HepG2 (cell line): Measurements from ENCODE around the gene NGEF. TPM values are rescaled to one million over a fixed set of nuclear protein-coding genes. Genes with fewer than 3 reads are reported as not detected.

Experiments
- ATAC-seq: fragments of 200-7000 bp; cut with Tn5 transposase; 3 replicates; pipeline ENCODE4 v1.9.1; 2020; ENCODE audit warnings: mild to moderate bottlenecking, moderate library complexity
- BruUV-seq: library from RNA; stranded (reverse); fragments of 400-500 nt; replicated peaks from 2 replicates; lab custom pipeline; 2021; lab: Mats Ljungman, UMichigan
- CTCF ChIA-PET: fragments of 300-600 bp; formaldehyde crosslinking; extraction: SDS; loops from one replicate; lab custom pipeline; 2021; ENCODE audit warnings: low total read pairs, inconsistent platforms, low intra/inter-chr PET ratio; lab: Yijun Ruan, JAX
- POLR2A ChIA-PET: fragments of 350-600 bp; sonication (Branson Sonifier 250); formaldehyde crosslinking; loops from one replicate; lab custom pipeline; 2020; ENCODE audit warnings: antibody characterized with exemption, inconsistent platforms; lab: Yijun Ruan, JAX
- DNase-seq: peaks from one replicate; pipeline ENCODE4 v3.0.0-alpha.2; 2015; ENCODE audit warnings: low spot score
- FAIRE-seq: peaks from 3 replicates; lab custom pipeline; 2011; peaks lifted over from hg19 to GRCh38; lab: Jason Lieb, UNC
- H2AFZ ChIP-seq: one replicate; pipeline ENCODE4 v1.6.1; 2011; ENCODE audit warnings: low read length, inconsistent platforms
- H3K27ac ChIP-seq: fragments of 300-600 bp; 3 replicates; pipeline ENCODE4 v1.8.0; 2011; ENCODE audit warnings: mixed run types, mild to moderate bottlenecking, mixed read lengths, low read length, inconsistent platforms; ENCODE audit not compliant: insufficient read depth; ENCODE audit errors: extremely low read length
- H3K27me3 ChIP-seq, 2 experiments: fragments of 200-600 bp in 1 of 2; 2 replicates in 1 of 2; 3 replicates in 1 of 2; pipeline versions ENCODE4 v1.6.0 to v1.8.0; 2011; ENCODE audit warnings: low read length in 2 of 2, mild to moderate bottlenecking in 2 of 2, moderate library complexity in 2 of 2, inconsistent platforms in 1 of 2; ENCODE audit not compliant: insufficient read depth in 2 of 2, control insufficient read depth in 1 of 2
- H3K36me3 ChIP-seq, 2 experiments: fragments of 200-600 bp in 1 of 2; replicated peaks in 1 of 2; 2 replicates in 1 of 2; 3 replicates in 1 of 2; pipeline versions ENCODE4 v1.5.1 to v1.8.0; 2011; ENCODE audit warnings: low read length in 2 of 2, inconsistent platforms in 1 of 2; ENCODE audit not compliant: insufficient read depth in 2 of 2, control insufficient read depth in 1 of 2
- H3K4me1 ChIP-seq: 2 replicates; pipeline ENCODE4 v1.5.1; 2012; ENCODE audit warnings: low read length, inconsistent platforms; ENCODE audit not compliant: insufficient read depth
- H3K4me2 ChIP-seq: 2 replicates; pipeline ENCODE4 v1.6.0; 2011; ENCODE audit warnings: low read depth, low read length, inconsistent platforms
- H3K4me3 ChIP-seq, 3 experiments: fragments of 200-600 bp in 1 of 3; sonication (generic), shearing (Covaris generic) in 1 of 3; replicated peaks in 1 of 3; 2 replicates each; pipeline ENCODE4 v1.5.1; 2011 to 2016; ENCODE audit warnings: low read length in 3 of 3, inconsistent platforms in 2 of 3, low read depth in 2 of 3, mild to moderate bottlenecking in 2 of 3, control low read depth in 1 of 3, mixed read lengths in 1 of 3; ENCODE audit not compliant: insufficient read depth in 1 of 3
- H3K79me2 ChIP-seq: one replicate; pipeline ENCODE4 v1.6.1; 2011; ENCODE audit warnings: low read length, inconsistent platforms; ENCODE audit not compliant: insufficient read depth
- H3K9ac ChIP-seq: 2 replicates; pipeline ENCODE4 v1.6.0; 2011; ENCODE audit warnings: mild to moderate bottlenecking, low read depth, low read length, inconsistent platforms; ENCODE audit not compliant: insufficient read depth
- H3K9me3 ChIP-seq: 2 replicates; pipeline ENCODE4 v1.5.1; 2012; ENCODE audit warnings: mild to moderate bottlenecking, low read length
- H4K20me1 ChIP-seq: 2 replicates; pipeline ENCODE4 v1.6.0; 2011; ENCODE audit warnings: inconsistent platforms, mild to moderate bottlenecking, low read length, moderate library complexity; ENCODE audit not compliant: insufficient read depth
- CBFB ChIP-seq: sonication (generic); formaldehyde crosslinking; IDR thresholded peaks from 2 replicates; pipeline ENCODE4 v1.4.0; 2020; ENCODE audit warnings: missing genetic modification reagents
- FIP1L1 ChIP-seq: fragments of 200-400 bp; formaldehyde crosslinking; IDR thresholded peaks from 2 replicates; pipeline ENCODE4 v1.6.1; 2018; ENCODE audit warnings: low read depth, mild to moderate bottlenecking, low read length, moderate library complexity, borderline replicate concordance; ENCODE audit not compliant: insufficient read depth
- MED8 ChIP-seq: sonication (generic); formaldehyde crosslinking; IDR thresholded peaks from 2 replicates; pipeline ENCODE4 v1.8.1; 2023; ENCODE audit warnings: mild to moderate bottlenecking, missing genetic modification reagents; ENCODE audit not compliant: insufficient replicate concordance
- MXD3 ChIP-seq: IDR thresholded peaks from 2 replicates; pipeline ENCODE4 v1.6.1; 2016; ENCODE audit warnings: mild to moderate bottlenecking, missing biosample characterization, missing genetic modification reagents
- MYNN ChIP-seq: sonication (generic); formaldehyde crosslinking; IDR thresholded peaks from 2 replicates; pipeline ENCODE4 v1.4.0; 2020; ENCODE audit warnings: mild to moderate bottlenecking, low read depth, missing genetic modification reagents
- NFAT5 ChIP-seq: sonication (generic); formaldehyde crosslinking; IDR thresholded peaks from 2 replicates; pipeline ENCODE4 v1.4.0; 2020; ENCODE audit warnings: missing genetic modification reagents
- NR0B2 ChIP-seq: sonication (generic); formaldehyde crosslinking; IDR thresholded peaks from 2 replicates; pipeline ENCODE4 v1.4.0; 2020; ENCODE audit warnings: mild to moderate bottlenecking, missing genetic modification reagents
- PRMT3 ChIP-seq: sonication (generic); formaldehyde crosslinking; IDR thresholded peaks from 2 replicates; pipeline ENCODE4 v1.8.1; 2022; ENCODE audit warnings: low read depth, mild to moderate bottlenecking, moderate library complexity, missing genetic modification reagents, borderline replicate concordance
- SOX6 ChIP-seq, 2 experiments: fragments of 450-650 bp in 1 of 2; sonication (generic) in 1 of 2; formaldehyde crosslinking in 1 of 2; IDR thresholded peaks; 2 replicates each; pipeline versions ENCODE4 v1.4.0 to v1.6.1; 2017 to 2020; ENCODE audit warnings: antibody characterized with exemption in 1 of 2, mild to moderate bottlenecking in 1 of 2, missing genetic modification reagents in 1 of 2
- TCF7 ChIP-seq: sonication (generic); IDR thresholded peaks from 2 replicates; pipeline ENCODE4 v1.6.1; 2016; ENCODE audit warnings: antibody characterized with exemption, low read depth
- TMF1 ChIP-seq: sonication (generic); formaldehyde crosslinking; IDR thresholded peaks from 2 replicates; pipeline ENCODE4 v1.8.1; 2022; ENCODE audit warnings: low read depth, missing genetic modification reagents
- ZNF547 ChIP-seq: sonication (generic); formaldehyde crosslinking; IDR thresholded peaks from 2 replicates; pipeline ENCODE4 v1.5.1; 2020; ENCODE audit warnings: mild to moderate bottlenecking, missing genetic modification reagents
- ZNF562 ChIP-seq: sonication (generic); formaldehyde crosslinking; IDR thresholded peaks from 2 replicates; pipeline ENCODE4 v1.8.0; 2022; ENCODE audit warnings: missing genetic modification reagents, borderline replicate concordance
- ZNF572 ChIP-seq: sonication (generic); formaldehyde crosslinking; IDR thresholded peaks from 2 replicates; pipeline ENCODE4 v1.5.1; 2020; ENCODE audit warnings: mild to moderate bottlenecking, missing genetic modification reagents
- WGBS: methylation state at CpG from one replicate; pipeline ENCODE4 v1.1.6; 2017; ENCODE audit warnings: low lambda C conversion rate; 5-methylcytosine and 5-hydroxymethylcytosine counted together
- in situ Hi-C: cut with HindIII; loops from 2 replicates; pipeline ENCODE4 v1.10.0; 2017; ENCODE audit warnings: low pct_unique_long_range_greater_than_20kb; ENCODE audit not compliant: extremely low pct_ligation_motif_present
- intact Hi-C: fragments of 100-400 bp; cut with micrococcal nuclease; formaldehyde crosslinking; loops from one replicate; pipeline ENCODE4 v1.10.0; 2022; ENCODE audit not compliant: unreplicated experiment
- polyA plus RNA-seq, 8 experiments: library from polyadenylated mRNA; depleted of rRNA in 3 of 8; stranded (reverse) in 7 of 8; unstranded in 1 of 8; fragments of >200 nt; fragmentation: Illumina TruSeq in 4 of 8; extraction: Trizol in 4 of 8; gene quantifications; 2 replicates each; pipeline versions ENCODE4 v1.2.1 to v1.2.3, GENCODE V29; 2011 to 2016; ENCODE audit warnings: low read depth in 4 of 8, missing spikeins in 1 of 8, mixed read lengths in 1 of 8; ENCODE audit not compliant: insufficient read depth in 1 of 8
- total RNA-seq, 5 experiments: library from RNA; depleted of rRNA; stranded (reverse); fragments of >200 nt; fragmentation: Illumina TruSeq; extraction: Trizol; gene quantifications; 2 replicates each; pipeline ENCODE4 v1.2.3, GENCODE V29; 2016; ENCODE audit warnings: low read depth in 1 of 5

Gene NGEF
- total and polyA plus RNA-seq, 2 of the 13 experiments (the other 11 are each of a cell fraction or from before 2014, with no cell fraction given): 14.4 to 36.9 TPM

- Histone ChIP-seq H3K79me2 (peaks cover 21% of the 10 kb centered on the region), H2AFZ (no peak overlapping the region), H3K4me2 (peak overlapping the region; percentile 87), H3K9ac (no peak overlapping the region), H3K36me3 (peaks cover 0 to 7% of the 10 kb centered on the region in 2 experiments; a peak in 1 of 5 replicates), H3K4me1 (peaks cover 42% of the 10 kb centered on the region), H3K27me3 (no peaks in the 10 kb centered on the region; a peak in 1 of 5 replicates), H3K9me3 (no peaks in the 10 kb centered on the region), H3K27ac (no peak overlapping the region), H4K20me1 (no peaks in the 10 kb centered on the region), H3K4me3 (no peak overlapping the region)
- ATAC-seq: no peak
- POLR2A ChIA-PET: interaction anchor here (1.2 to 3.1 kb wide), 2 partner anchors 18 to 153 kb away, joined by 3 to 23 read pairs; no protein-coding TSS in a partner anchor
- intact Hi-C loops: loop anchor here (5.0 kb wide), 1 partner anchor 242 kb away; the partner anchor contains the start of gene ATG16L1
- CTCF ChIA-PET: no interaction called here
- WGBS: 97% methylated on average over 9 of the region's 9 CpGs
- no peak for DNase-seq
- FAIRE-seq: no peak
- no TSS peak for BruUV-seq
- TF ChIP-seq ZNF547 (CRISPR knock-in tag) (no peak), ZNF572 (CRISPR knock-in tag) (peak; percentile 72; the same call in 1 of the 2 replicates), NFAT5 (no peak), CBFB (CRISPR knock-in tag) (no peak), SOX6 (IDR thresholded peaks at IDR 0.05) (no peak), SOX6 (CRISPR knock-in tag; IDR thresholded peaks at IDR 0.05) (peak; percentile 30; the same call in 1 of the 2 replicates), MXD3 (CRISPR knock-in tag) (no peak), NR0B2 (CRISPR knock-in tag) (peak; percentile 22; the same call in 1 of the 2 replicates), FIP1L1 (no peak), TCF7 (no peak), TMF1 (CRISPR knock-in tag) (no peak), MYNN (CRISPR knock-in tag) (no peak), MED8 (peak; percentile 18), ZNF562 (no peak), PRMT3 (no peak)
- TF ChIP-seq, all 625 proteins: peak for 4
- in situ Hi-C loops: no loop called here
Measured at GRCh38 chr2:233010569-233011267, 2.3 kb downstream of the NGEF start.
